Astrocyte of the spinal cord (primary cell): ENCODE measurements around the gene NCAPD3.
A peak's percentile ranks its signal among the peaks of the same experiment; 100 is the strongest.

Source experiments
- DNase-seq: peaks from one replicate; pipeline ENCODE4 v3.0.0; 2011; ENCODE audit warnings: low read depth, low spot score
- H3K4me3 ChIP-seq: 2 replicates; pipeline ENCODE4 v1.5.1; 2011; ENCODE audit warnings: low read depth, mild to moderate bottlenecking, low read length, moderate library complexity
- CTCF ChIP-seq: IDR thresholded peaks from 2 replicates; pipeline ENCODE4 v1.5.1; 2012; ENCODE audit warnings: low read depth, mild to moderate bottlenecking, low read length, inconsistent platforms
- in situ Hi-C: cut with HindIII; loops from 2 replicates; pipeline ENCODE4 v1.10.0; 2017; ENCODE audit warnings: low sequenced_read_pairs

Gene NCAPD3

DNA sequence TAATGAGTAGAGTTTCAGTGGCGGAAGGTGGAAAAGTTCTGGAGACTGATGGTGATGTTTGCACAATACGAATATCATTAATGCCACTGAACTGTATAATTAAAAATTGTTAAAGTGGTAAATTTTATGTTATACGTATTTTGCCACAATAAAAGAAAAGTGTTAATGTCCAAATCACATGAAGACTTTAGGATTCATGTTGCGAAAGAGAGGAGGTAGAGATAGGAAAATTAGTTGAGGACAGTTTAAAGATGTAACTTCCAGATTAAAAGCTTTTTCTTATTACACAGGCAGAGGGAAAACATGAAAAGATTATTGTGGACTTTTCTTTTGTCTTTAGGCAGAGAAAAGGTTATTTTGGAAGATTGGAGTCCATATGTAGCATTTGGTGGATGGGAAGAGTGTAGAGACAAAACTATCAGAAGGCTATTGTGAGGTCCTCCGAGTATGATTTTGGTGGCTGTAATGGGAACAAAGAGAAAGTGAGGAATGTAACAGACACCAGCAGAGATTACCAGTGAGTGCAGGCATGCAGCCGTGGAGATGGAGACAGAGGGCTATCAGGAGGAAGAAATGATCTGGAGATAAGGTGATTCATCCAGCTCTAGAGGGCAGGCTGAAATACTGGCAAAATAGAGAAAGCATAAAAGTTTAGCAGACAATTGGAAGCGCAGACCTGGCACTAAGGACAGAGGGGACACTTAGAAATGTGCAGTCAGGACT, 13.2 kb upstream of the NCAPD3 start:
- no peak overlapping the region for H3K4me3 ChIP-seq
- no peak for DNase-seq
- no peak for TF ChIP-seq CTCF
- in situ Hi-C loops, result no loop called here

GRCh38 chr11:134235399-134235798, 11.6 kb upstream of the NCAPD3 start:
- no peak for TF ChIP-seq CTCF
- DNase-seq, result no peak
- no peak overlapping the region for H3K4me3 ChIP-seq
- in situ Hi-C loops, result no loop called here

DNA sequence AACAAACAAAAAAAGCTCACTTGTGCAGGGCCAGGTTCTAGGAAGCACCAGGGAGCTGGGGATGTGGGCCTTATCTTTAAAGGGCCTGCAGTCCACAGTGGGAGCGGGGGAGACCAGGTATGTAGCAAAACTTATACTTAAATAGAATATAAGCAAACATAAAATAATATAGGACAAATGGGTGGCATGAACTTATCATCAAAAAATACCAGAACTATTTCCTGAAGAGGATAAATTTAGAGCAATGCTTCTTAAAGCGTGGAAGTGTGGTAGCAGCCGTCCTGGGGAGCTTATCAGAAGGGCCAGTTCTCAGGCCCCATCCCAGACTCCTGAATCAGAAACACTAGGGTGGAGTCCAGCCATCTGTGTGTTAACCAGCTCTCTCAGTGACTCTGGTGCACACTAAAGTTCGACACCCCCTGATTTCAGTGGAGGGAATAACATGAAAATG, 10.0 kb upstream of the NCAPD3 start:
- no peak overlapping the region for H3K4me3 ChIP-seq
- TF ChIP-seq CTCF, result no peak
- no peak for DNase-seq
- in situ Hi-C loops, result no loop called here

- no peak for TF ChIP-seq CTCF
- no peak overlapping the region for H3K4me3 ChIP-seq
- in situ Hi-C loops, result no loop called here
- no peak for DNase-seq
Observed at GRCh38 chr11:134231958-134232659, 8.3 kb upstream of the NCAPD3 start.

DNA sequence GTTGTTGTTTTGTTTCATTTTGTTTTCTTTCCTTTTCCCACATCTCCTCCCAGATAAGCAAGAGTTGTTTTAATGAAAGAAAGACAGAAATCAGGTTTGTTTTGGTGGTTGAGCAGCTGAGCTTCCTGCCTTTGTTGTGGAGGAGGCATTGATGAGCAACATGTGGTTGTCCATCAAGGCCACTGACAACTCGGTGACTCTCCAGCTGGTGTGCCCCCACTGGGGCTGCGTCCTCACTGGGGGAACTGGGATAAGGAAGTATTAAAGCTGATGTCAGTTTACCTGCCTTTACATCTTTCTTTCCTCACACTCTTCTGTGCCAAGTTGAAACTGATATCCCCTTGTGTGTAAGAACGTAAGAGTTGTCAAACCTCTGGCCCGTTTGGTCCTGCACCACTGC, 6.6 kb upstream of the NCAPD3 start:
- in situ Hi-C loops, result no loop called here
- DNase-seq, result no peak
- H3K4me3 ChIP-seq, result no peak overlapping the region
- no peak for TF ChIP-seq CTCF

- peak; percentile 16 for DNase-seq
- in situ Hi-C loops, result no loop called here
- TF ChIP-seq CTCF, result no peak
- H3K4me3 ChIP-seq, result no peak overlapping the region
Observed at GRCh38 chr11:134229126-134229790, 5.5 kb upstream of the NCAPD3 start.
